KOPT-K1 (cell line): ENCODE data around the gene RIC8A.

Experiments
- H3K27ac ChIP-seq: fragments of 200-600 bp; sonication (generic); 2 replicates; pipeline ENCODE4 v1.5.1; 2016; ENCODE audit warnings: antibody characterized with exemption, mild to moderate bottlenecking, low read depth, low read length; ENCODE audit not compliant: poor library complexity, severe bottlenecking
- H3K36me3 ChIP-seq: fragments of 200-600 bp; sonication (generic); 2 replicates; pipeline ENCODE4 v1.5.1; 2017; ENCODE audit warnings: antibody characterized with exemption, mild to moderate bottlenecking, low read length, moderate library complexity; ENCODE audit not compliant: insufficient read depth
- H3K9me3 ChIP-seq: fragments of 200-600 bp; sonication (generic); 2 replicates; pipeline ENCODE4 v1.5.1; 2017; ENCODE audit warnings: antibody characterized with exemption, low read length, mild to moderate bottlenecking; ENCODE audit not compliant: insufficient read depth, poor library complexity, severe bottlenecking

Gene RIC8A

GRCh38 chr11:200224-201003, 7.1 kb upstream of the RIC8A start:
- H3K9me3 ChIP-seq: no peaks in the 10 kb centered on the region

DNA sequence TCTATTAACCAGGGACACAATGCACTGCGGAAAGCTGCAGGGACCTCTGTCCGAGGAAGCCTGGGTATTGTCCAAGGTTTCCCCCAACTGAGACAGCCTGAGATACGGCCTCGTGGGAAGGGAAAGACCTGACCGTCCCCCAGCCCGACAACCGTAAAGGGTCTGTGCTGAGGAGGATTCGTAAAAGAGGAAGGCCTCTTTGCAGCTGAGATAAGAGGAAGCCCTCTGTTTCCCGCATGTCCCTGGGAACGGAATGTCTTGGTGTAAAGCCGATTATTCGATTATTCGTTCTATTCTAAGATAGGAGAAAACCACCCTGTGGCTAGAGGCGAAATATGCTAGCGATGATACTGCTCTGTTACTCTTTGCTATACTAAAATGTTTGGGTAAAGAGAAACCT, 5.5 kb upstream of the RIC8A start:
- Histone ChIP-seq H3K9me3 (no peaks in the 10 kb centered on the region), H3K27ac (no peak overlapping the region), H3K36me3 (peaks cover 30% of the 10 kb centered on the region)

More at GRCh38 chr11:200224-201003, 7.1 kb upstream of the RIC8A start:
- Histone ChIP-seq H3K27ac (no peak overlapping the region), H3K36me3 (peaks cover 27% of the 10 kb centered on the region)

- H3K27ac ChIP-seq: no peak overlapping the region
- H3K36me3 ChIP-seq: peaks cover 30% of the 10 kb centered on the region
- no peaks in the 10 kb centered on the region for H3K9me3 ChIP-seq
These were observed 5.0 kb upstream of the RIC8A start for GRCh38 chr11:202490-202889.

- Histone ChIP-seq H3K27ac (no peak overlapping the region), H3K36me3 (peaks cover 30% of the 10 kb centered on the region), H3K9me3 (no peaks in the 10 kb centered on the region)
These were observed 4.2 kb upstream of the RIC8A start for GRCh38 chr11:203056-203944.

DNA sequence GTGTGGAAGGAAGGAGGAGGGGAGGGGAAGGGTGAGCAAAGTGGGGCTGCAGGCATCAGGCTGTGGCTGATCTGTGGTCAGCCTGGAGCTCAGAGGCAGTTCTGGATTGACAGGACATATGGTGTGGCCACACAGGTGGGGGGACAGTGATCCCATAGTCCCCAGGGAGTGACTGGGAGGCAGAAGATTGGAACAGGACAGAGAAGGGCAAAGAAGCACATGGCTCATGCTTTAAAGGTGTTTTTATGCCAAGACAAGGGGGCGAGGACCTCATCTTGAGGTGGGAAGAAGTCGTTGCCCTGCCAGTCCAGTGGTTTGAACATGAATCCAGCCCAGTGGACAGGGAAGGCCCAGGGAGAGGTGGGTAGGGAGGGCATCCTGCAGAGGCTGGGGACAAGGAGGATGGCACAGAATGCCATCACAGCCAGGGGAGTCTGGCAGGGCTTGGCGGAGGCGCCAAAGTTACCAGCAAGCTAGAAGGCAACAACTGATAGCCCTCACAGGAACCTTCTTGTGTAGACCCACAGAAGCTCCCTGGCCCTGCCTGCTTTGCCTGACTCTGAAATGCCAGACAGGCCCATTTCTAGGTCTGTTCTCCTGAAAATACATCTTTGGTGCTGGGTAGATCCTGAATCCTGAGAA, 3.4 kb upstream of the RIC8A start:
- peaks cover 30% of the 10 kb centered on the region for H3K36me3 ChIP-seq
- H3K27ac ChIP-seq: no peak overlapping the region
- no peaks in the 10 kb centered on the region for H3K9me3 ChIP-seq

DNA sequence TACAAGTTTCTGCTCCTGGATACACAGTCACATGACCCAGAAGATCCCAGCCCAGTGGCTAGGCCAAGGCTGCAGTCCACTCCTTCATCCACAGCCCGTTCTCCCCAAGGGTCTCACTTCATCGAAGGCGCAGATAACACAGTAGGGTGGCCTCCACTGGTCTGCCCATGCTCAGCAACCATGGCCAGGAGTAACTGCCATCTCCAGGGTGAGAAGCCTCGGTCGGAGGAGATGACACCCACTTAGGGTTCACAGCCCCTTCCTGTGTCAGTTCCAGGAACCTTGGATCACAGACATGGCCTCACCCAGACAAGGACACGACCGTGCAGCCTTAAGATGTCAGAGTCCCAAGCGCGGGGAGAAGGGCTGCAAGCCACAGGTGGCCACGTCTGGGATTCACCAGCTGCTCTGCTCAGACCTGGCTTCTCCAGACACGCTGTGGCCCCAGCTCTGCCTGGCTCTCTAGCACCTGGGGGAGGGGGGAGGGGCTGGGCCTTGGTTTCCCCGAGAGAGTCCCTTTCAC, 2.9 kb upstream of the RIC8A start:
- Histone ChIP-seq H3K27ac (no peak overlapping the region), H3K9me3 (no peaks in the 10 kb centered on the region), H3K36me3 (peaks cover 33% of the 10 kb centered on the region)

GRCh38 chr11:205221-206001, 2.1 kb upstream of the RIC8A start:
- H3K9me3 ChIP-seq: no peaks in the 10 kb centered on the region
- H3K27ac ChIP-seq: no peak overlapping the region
- H3K36me3 ChIP-seq: peaks cover 41% of the 10 kb centered on the region

- peak overlapping the region; percentile 97 for H3K27ac ChIP-seq
- peaks cover 47% of the 10 kb centered on the region for H3K36me3 ChIP-seq
These were observed 1.5 kb upstream of the RIC8A start for GRCh38 chr11:206002-206384.

DNA sequence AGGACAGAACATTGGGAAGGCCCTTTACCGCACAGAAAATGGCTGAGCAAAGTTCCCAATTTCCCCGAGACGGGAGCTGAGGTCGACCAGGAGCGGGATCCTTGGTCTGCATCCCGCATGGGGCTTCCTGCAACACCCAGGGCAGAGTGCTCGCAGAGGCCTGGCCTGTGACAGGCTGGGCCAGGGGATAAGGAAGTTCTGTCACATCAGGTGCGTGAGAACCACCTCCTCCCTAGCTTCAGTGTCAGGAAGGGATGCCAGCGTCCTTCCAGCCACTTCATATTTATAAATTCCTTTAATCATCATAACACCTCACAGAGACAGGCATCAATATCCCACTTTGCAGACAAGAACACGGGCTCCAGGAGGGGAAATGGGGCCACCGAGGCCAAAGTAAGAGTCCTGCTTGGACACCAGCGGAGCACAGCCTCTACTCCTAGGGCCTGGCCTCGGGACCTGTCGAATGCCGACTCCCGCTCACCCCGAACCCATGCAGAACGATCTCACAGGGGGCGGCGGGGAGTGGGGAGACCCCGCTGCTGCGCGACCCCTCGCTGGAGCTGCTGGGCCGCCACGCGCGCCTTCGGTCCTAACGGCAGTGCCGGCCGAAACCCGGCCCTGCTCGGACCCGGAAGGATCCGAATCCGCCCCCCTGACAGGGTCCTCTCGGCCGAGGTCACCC, 841 bp upstream of the RIC8A start:
- peaks cover 53% of the 10 kb centered on the region for H3K36me3 ChIP-seq
- H3K27ac ChIP-seq: peak overlapping the region; percentile 97
- H3K9me3 ChIP-seq: no peaks in the 10 kb centered on the region

More at GRCh38 chr11:206002-206384, 1.5 kb upstream of the RIC8A start:
- H3K9me3 ChIP-seq: no peaks in the 10 kb centered on the region

- Histone ChIP-seq H3K9me3 (no peaks in the 10 kb centered on the region), H3K36me3 (peaks cover 64% of the 10 kb centered on the region), H3K27ac (peak overlapping the region; percentile 97)
These were observed 314 bp downstream of the RIC8A start for GRCh38 chr11:207863-208180.

GRCh38 chr11:208181-208916, 841 bp downstream of the RIC8A start:
- Histone ChIP-seq H3K9me3 (no peaks in the 10 kb centered on the region), H3K36me3 (peaks cover 64% of the 10 kb centered on the region), H3K27ac (peak overlapping the region; percentile 97)

DNA sequence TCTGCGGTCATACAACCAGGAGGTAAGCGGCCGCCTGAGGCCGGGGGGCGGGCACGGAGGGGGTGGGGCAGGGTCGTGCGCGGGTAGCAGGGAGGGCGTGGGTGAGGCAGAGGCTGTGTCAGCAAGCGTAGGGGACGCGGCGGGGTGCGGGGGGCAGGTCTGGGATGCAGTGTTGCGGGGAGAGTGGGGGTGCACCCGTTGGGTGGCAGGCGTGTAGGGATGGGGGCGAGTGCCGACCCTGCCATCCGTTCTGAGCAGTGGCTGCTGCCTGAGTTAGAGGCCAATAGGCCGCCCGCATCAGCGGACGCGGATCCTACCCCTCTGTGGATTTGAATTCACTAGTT, 1.4 kb downstream of the RIC8A start:
- Histone ChIP-seq H3K27ac (peak overlapping the region; percentile 97), H3K9me3 (no peaks in the 10 kb centered on the region), H3K36me3 (peaks cover 64% of the 10 kb centered on the region)

DNA sequence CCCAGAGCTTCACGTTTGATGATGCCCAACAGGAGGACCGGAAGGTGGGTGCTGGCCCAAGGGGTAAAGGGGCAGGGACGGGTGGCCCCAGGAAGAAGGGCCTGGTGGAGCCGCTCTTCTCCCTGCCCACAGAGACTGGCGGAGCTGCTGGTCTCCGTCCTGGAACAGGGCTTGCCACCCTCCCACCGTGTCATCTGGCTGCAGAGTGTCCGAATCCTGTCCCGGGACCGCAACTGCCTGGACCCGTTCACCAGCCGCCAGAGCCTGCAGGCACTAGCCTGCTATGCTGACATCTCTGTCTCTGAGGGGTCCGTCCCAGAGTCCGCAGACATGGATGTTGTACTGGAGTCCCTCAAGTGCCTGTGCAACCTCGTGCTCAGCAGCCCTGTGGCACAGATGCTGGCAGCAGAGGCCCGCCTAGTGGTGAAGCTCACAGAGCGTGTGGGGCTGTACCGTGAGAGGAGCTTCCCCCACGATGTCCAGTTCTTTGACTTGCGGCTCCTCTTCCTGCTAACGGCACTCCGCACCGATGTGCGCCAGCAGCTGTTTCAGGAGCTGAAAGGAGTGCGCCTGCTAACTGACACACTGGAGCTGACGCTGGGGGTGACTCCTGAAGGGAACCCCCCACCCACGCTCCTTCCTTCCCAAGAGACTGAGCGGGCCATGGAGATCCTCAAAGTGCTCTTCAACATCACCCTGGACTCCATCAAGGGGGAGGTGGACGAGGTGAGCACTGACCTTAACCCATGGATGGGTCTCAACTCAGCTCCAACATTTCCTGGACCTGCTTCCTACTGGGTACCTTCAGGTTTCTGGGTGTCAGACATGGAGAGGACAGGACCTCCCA, 2.0 kb downstream of the RIC8A start:
- Histone ChIP-seq H3K36me3 (peaks cover 64% of the 10 kb centered on the region), H3K27ac (peak overlapping the region; percentile 97), H3K9me3 (no peaks in the 10 kb centered on the region)
